Measurements from ENCODE around the gene CD34.

The CD34 gene

GRCh38 chr1:207832796-207833195, 78.1 kb downstream of the CD34 start:
- no peak for DNase-seq (ENCODE audit: low read depth)

DNA sequence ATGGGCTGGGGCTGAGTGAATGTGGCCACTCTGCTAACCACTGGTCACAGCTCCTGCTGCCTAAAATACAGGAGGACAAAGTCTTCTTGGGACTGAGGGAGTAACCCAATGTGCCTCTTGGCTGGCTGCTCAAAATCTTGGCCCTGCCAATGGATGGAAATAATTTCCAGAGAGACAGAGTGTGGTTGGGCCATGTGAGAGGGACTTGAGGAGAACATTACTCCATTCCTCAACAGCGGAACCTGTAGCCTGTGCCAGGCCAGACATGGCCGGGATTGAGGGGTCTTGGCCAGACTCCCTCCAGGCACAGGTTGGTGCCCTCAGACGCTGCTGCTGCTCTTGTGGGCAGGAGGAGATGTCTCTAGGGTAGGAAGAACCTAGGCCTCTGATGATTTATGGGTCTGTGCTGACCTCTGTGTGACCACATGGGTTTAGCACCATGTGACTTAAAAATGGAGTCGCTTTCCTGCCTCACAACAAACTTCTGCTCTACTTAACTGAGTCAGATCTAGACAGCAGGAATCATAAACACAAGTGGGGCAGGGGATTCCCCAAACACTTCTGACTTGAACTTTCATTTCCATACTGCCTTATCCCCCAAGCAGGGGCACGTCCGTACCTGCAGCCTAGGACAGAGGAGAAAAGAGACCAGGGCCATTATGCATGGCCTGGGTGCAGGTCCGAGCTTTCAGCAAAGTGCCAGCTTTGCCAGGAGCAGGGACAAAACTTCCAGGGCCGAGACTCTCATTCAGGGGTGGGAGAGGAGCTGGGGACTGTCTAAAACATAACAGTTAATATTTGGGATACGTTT, 79.2 kb downstream of the CD34 start:
- no peak for DNase-seq (ENCODE audit: low read depth)
